GM10266 (cell line): ENCODE measurements around the gene CCND2.

ENCODE experiments used
- DNase-seq: peaks from one replicate; pipeline ENCODE4 v3.0.0; 2012; ENCODE audit errors: extremely low spot score
- TF ChIP-seq, protein P1 (sequence below): IDR thresholded peaks from 2 replicates; pipeline ENCODE4 v1.5.1; 2012; ENCODE audit warnings: mild to moderate bottlenecking, low read depth; ENCODE audit not compliant: control insufficient read depth, insufficient read depth; ENCODE audit errors: missing control alignments

Gene CCND2

DNA sequence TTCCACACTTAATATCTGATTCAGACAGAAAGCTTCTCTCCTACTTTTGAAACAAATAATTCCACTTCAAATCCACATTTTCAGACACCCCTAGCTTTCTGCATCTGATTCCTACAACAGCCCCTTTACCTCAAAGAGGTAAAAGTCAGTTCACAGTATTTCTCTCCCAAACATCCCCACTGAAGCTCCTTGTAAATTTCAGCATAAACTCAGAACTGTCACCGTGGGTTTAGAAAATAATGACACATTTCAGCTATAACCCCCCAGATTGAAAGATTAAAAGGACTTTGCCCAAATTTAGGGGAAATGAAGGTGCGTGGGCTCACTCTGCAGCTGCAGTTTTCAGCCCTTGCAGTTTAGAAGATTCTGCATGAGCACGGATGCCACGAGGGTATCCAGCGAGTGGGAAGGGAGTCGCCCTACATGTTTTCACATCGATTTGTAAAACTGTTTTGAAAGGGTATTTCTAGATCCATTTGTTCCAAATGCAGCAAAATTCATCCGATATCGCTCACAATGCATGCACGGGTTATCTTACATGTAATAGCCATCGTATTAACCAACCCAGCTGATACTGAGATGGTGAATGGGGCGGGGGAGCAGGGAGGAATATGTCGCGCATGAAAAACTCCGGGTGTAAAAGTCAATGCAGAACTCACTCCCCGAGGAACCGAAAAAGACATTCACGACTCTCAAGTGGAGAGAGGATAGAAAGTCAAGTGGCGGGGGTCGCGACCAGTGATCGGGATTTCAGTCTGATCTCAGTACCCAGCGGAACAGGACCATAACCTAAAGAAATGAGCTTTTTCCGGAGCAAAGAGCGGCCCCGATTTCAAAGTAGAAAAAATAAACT, 5.0 kb upstream of the CCND2 start:
- TF ChIP-seq, protein P1, sequence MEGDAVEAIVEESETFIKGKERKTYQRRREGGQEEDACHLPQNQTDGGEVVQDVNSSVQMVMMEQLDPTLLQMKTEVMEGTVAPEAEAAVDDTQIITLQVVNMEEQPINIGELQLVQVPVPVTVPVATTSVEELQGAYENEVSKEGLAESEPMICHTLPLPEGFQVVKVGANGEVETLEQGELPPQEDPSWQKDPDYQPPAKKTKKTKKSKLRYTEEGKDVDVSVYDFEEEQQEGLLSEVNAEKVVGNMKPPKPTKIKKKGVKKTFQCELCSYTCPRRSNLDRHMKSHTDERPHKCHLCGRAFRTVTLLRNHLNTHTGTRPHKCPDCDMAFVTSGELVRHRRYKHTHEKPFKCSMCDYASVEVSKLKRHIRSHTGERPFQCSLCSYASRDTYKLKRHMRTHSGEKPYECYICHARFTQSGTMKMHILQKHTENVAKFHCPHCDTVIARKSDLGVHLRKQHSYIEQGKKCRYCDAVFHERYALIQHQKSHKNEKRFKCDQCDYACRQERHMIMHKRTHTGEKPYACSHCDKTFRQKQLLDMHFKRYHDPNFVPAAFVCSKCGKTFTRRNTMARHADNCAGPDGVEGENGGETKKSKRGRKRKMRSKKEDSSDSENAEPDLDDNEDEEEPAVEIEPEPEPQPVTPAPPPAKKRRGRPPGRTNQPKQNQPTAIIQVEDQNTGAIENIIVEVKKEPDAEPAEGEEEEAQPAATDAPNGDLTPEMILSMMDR, result no peak
- DNase-seq, result no peak

DNA sequence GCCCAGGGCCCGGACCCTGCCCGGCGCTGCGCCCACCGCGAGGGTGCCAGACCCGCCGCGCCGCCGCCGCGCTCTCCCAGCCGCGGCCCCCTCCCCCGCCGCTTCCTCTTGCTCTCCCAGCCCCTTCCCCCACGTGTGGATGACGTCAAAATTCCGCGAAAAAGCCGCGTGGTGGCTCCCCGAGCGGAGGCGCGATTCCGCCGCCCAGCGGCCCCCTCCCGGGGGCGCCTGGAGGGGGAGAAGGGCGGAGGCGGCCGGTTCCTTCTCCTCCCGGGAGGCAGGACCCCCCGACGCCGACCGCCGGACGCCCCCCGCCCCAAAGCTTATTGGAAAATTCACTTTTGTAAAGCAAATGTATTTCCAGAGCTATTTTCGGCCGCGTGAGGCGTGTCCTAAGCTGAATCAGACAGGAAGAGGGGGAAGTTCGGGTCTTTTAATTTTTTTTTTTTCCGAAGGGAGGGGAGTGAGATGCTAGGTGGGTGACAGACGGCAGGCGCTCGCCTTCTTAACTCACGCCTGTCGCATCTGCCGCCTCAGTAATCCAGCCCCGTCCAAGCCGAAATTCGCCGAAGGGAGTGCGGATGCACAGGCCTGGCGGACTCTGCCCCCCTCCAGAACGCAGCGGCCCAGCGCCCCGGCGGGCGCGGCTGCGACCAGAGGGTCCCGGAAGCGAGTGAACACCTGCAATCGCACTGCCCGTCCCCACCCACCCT, 4.1 kb upstream of the CCND2 start:
- DNase-seq, result peak; percentile 84
- TF ChIP-seq, protein P1, result peak; percentile 49

DNA sequence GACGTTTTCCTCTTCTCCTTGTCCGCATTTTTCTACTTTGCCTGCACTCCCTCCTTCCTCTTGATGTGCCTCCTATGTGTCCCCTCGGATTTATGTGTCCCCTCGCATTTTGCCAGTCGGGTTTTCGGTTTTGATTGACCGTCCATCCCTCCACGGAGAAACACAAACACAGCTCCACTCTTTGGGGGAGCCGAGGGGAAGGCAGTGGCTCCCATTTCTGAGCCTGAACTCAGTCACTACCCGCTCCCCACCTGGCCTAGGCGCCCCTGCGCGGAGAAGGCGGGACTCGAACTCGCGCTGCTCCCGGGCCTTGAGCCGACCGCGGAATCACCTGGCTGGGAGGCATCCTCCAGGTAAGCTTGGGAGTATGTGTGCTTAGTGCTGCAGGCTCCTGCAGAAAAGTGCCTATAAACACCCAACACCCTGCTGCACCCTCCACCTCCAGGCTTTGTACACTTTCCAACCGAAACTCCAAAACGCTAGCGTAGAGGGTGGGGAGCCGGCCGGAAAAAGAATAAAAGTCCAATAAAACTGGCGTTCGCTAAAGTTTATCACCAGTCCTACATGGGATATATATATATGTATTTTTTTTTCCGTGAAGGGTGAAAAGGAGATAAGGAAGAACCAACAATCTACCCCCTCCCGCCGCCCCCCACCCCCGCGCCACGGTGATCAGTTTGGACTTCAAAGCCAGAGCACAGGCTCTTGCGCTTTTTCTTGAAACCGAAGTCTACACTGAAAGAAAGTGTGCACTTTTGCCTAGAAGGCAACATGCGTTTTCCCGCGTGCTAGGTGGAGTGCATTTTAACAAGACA, 3.3 kb upstream of the CCND2 start:
- no peak for DNase-seq

DNA sequence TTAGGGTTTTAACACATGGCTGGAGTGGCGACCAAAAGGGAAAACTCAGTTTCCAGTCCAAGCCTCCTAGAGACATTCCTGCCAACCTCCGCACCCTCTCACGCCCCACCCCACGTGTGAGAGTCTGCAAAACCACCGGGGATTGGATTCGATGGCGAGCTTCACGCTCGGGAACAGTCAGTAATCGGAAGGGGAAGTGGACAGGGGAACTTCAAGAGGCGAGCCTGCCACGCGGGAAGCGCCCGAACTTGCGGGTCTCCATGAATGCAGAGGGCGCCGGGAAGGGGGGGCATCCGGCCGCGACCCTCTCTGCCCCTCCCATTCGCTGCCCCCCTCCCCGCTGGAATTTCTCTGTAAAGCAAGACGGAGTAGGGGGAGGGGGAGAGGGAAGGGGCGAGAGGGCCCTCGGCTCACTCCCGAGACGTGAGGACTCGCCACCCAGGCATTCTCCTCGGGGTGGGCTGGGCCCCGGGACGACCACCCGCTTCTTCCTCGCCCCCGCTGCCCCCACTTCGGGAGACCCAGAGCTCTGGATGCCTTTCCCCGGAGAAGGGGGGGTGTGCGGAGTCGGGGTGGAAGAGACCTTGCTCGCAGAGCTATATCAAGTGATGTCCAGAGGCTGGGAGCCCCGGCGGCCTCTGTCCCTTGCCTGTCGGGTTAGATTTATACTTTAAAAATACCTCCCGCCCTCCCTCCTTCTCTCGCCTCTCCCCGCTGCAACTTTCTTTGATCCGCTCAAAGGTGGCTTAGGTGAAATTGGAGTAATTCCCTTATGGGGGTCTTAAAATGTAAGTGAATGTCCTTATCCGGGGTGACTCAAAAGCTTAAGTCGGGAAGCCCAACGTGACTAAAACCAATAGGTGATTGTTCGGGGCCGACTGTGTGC, 2.5 kb upstream of the CCND2 start:
- TF ChIP-seq, protein P1, result no peak
- peak; percentile 46 for DNase-seq

More for the DNA sequence above, 3.3 kb upstream of the CCND2 start:
- TF ChIP-seq, protein P1, result no peak

DNA sequence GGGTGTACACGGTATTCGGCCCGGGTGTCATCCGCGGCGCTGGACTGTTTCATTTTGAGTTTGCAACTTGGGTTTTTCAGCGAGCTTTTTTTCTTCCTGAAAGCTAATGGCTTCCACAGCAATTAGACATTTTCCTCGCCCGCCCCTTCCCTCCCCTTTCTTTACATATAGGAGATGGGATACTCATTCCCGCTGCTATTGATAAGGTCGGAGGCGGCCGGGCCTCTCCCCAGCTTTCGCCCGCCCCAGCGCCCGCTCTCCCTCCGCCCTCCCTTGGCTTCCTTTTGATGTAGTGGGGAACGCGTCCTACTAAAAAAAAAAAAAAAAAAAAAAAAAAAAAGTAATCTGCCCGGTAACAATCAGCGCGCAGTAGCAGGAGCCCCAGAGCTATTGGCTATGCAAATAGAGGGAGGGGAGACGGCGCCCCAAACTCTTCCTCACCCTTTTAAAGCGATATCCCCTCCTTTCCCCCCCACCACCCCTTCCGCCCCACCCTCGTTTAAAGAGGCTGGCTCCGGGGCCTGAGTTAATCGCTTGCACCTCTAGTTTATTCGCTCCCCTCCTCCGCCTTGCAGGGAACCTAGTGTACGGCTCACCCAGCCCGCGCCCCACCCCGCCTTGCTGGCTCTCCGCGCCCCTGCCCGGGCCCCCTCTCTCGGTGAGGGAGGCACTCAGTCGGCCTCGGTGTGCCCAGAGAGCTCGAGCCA, 1.7 kb upstream of the CCND2 start:
- DNase-seq, result peak; percentile 93
- TF ChIP-seq, protein P1, result no peak
